Panc1 (cell line): Measurements from ENCODE around the gene SLC4A2.
A peak's percentile ranks its signal among the peaks of the same experiment; 100 is the strongest.

Source experiments
- POLR2AphosphoS5 ChIP-seq: IDR thresholded peaks from 2 replicates; pipeline ENCODE4 v1.6.1; 2012; ENCODE audit warnings: mild to moderate bottlenecking, low read depth, low read length, moderate library complexity
- TCF7L2 ChIP-seq: IDR thresholded peaks from 2 replicates; pipeline ENCODE4 v1.6.1; 2011; ENCODE audit warnings: mild to moderate bottlenecking, low read depth, low read length, inconsistent platforms
- TF ChIP-seq, protein P1 (sequence below): fragments of 450-650 bp; IDR thresholded peaks from 2 replicates; pipeline ENCODE4 v1.5.1; 2017; ENCODE audit warnings: mild to moderate bottlenecking
- TF ChIP-seq, protein P2 (sequence below), 2 experiments: IDR thresholded peaks; 2 replicates each; pipeline ENCODE4 v1.6.1; 2011 to 2012; ENCODE audit warnings: low read depth in 2 of 2, control low read depth in 1 of 2, low read length in 1 of 2, mild to moderate bottlenecking in 1 of 2, moderate library complexity in 1 of 2; ENCODE audit not compliant: insufficient read depth in 1 of 2

DNA sequence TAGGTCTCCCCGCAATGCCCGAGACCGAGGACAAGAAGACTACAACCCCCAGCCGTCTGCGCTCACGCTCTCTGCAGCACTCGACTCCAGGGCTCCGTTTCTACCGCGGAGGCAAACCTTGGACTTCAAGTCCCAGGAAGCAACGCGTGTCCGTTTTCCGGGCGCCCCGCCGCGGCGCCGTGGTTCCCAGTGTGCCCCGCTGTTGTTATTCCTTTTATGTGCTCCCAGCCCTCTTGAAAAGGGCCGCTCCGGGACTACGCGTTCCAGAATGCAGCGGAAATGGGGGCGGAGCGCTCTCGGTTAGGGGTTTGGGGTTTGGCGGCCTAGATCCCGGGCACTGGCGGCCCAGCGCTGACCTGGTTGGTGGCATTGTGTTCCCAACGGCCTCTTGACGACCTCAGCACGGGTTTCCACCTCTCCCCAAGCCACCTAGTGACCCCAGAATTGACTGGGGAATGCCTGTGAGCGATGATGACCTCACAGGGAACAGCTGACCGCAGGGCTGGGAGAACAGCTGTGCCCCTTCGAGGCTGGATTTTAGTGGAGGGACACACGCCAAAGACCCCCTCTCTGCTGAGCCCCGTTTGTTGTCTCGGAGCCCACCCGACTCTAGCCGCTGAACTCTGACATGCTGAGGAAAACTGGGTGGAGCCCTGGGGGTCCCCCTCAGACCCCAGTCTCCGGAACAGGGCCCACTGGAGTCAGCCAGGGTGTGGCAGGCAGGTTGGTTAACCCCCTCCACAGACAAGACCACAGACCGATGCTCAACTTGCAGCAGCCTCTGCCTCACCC, 1.2 kb upstream of the SLC4A2 start:
- peak; percentile 100 for TF ChIP-seq TCF7L2
- TF ChIP-seq, protein P1, sequence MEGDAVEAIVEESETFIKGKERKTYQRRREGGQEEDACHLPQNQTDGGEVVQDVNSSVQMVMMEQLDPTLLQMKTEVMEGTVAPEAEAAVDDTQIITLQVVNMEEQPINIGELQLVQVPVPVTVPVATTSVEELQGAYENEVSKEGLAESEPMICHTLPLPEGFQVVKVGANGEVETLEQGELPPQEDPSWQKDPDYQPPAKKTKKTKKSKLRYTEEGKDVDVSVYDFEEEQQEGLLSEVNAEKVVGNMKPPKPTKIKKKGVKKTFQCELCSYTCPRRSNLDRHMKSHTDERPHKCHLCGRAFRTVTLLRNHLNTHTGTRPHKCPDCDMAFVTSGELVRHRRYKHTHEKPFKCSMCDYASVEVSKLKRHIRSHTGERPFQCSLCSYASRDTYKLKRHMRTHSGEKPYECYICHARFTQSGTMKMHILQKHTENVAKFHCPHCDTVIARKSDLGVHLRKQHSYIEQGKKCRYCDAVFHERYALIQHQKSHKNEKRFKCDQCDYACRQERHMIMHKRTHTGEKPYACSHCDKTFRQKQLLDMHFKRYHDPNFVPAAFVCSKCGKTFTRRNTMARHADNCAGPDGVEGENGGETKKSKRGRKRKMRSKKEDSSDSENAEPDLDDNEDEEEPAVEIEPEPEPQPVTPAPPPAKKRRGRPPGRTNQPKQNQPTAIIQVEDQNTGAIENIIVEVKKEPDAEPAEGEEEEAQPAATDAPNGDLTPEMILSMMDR: no peak
- TF ChIP-seq POLR2AphosphoS5: peak; percentile 39; the same call in 1 of the 2 replicates
- TF ChIP-seq, protein P2, sequence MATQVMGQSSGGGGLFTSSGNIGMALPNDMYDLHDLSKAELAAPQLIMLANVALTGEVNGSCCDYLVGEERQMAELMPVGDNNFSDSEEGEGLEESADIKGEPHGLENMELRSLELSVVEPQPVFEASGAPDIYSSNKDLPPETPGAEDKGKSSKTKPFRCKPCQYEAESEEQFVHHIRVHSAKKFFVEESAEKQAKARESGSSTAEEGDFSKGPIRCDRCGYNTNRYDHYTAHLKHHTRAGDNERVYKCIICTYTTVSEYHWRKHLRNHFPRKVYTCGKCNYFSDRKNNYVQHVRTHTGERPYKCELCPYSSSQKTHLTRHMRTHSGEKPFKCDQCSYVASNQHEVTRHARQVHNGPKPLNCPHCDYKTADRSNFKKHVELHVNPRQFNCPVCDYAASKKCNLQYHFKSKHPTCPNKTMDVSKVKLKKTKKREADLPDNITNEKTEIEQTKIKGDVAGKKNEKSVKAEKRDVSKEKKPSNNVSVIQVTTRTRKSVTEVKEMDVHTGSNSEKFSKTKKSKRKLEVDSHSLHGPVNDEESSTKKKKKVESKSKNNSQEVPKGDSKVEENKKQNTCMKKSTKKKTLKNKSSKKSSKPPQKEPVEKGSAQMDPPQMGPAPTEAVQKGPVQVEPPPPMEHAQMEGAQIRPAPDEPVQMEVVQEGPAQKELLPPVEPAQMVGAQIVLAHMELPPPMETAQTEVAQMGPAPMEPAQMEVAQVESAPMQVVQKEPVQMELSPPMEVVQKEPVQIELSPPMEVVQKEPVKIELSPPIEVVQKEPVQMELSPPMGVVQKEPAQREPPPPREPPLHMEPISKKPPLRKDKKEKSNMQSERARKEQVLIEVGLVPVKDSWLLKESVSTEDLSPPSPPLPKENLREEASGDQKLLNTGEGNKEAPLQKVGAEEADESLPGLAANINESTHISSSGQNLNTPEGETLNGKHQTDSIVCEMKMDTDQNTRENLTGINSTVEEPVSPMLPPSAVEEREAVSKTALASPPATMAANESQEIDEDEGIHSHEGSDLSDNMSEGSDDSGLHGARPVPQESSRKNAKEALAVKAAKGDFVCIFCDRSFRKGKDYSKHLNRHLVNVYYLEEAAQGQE (IDR thresholded peaks at IDR 0.05; ENCODE audit: insufficient read depth in 1 of 2, low read depth in 2 of 2, low read length in 1 of 2): no peak
